HS-27A (cell line): Measurements from ENCODE around the gene TAX1BP3.
A peak's percentile ranks its signal among the peaks of the same experiment; 100 is the strongest.

Experiments used
- DNase-seq: peaks from one replicate; pipeline ENCODE4 v3.0.0-alpha.2; 2012; ENCODE audit warnings: low read depth, missing footprints

The TAX1BP3 gene

DNA sequence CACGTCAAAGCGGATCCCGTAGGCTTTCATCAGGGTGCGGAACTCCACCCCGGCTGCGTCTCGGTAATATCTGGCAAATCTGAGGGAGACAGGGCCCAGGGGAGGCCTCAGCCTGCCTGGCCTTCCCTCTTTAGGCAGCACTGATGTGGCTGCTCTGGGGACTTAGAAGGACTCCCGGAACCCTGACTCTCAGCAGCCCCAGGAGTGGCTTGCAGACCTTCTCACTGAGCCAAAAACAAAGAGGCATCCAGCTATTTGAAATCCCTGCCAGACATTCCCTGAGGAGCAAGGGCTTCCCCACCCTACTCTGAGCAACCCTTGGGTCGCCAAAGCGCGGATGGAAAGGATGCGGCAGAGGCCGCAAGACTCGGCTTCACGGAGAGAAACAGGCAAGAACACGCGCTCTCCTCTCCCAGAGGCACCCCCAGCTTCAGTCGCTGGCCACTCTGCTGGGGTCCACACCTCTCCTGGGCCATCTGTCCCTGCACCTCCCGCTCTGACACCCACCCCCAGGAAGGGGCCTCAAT is 19.7 kb upstream of the TAX1BP3 start:
- no peak for DNase-seq

GRCh38 chr17:3685174-3685573 is 16.8 kb upstream of the TAX1BP3 start:
- no peak for DNase-seq

- DNase-seq, result no peak
Observed at GRCh38 chr17:3683054-3683511, 14.7 kb upstream of the TAX1BP3 start.

DNA sequence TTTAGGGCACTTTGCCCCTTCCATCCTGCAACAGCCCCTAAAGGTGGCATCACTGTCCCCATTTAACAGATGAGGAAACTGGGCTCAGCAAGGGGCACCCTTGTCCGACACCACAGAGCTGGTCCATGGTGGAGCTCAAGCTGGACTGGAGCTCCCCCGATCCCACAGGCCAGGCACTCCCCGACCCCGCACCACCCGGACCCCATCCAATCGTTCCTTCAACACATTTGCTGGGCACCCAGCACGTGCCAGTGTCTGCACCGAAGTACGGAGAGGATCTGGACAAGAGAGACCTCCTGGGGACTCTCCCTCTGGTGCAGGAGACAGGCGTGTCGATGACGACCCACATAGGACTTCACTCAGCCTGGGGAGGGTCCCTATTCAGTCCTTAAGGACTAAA is 13.7 kb upstream of the TAX1BP3 start:
- DNase-seq, result no peak

DNA sequence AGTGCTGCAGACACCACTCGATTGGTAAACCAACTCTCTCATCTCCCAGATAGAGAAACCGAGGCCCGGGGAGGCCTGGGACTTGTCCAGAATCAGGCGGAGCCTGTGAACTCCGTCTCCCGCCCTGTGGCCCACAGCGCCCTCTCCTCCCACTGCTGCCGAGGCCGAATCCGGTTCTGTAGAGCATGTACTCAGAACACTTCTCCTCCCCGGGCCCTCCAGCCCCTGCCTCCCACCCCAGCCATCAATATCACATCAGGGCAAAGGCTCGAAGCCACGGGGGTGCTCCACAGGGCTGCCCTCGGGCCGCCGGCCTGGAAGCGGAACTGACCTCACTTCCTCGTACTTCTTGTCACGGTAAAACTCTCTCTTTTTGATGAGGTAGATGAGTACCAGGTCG is 13.2 kb upstream of the TAX1BP3 start:
- no peak for DNase-seq

- DNase-seq, result no peak
Observed at GRCh38 chr17:3681057-3681456, 12.7 kb upstream of the TAX1BP3 start.

DNA sequence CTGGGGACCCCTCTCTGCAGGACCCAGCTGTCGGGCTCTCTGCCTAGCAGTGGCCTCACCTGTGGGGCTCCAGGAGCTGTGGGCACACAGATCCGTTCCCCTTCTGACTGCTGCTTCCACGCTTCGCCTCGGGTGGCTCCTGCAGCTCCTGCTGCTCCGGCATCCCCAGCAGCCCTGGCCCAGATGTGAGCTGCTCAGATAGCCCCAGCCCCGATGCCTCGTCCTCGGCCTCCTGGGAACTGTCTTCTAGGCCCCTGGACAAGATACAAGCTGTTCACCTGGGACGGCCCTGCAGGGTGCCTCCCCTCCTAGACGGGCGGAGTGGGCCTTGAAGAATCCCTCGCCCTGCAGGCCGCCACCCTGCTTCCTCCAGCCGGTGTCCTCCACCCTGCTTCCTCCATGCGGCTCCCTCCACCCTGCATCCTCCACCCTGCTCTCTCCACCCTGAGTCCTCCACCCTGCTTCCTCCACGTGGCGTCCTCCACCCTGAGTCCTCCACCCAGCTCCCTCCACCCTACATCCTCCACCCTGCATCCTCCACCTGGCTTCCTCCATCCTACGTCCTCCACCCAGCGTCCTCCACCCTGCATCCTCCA is 11.3 kb upstream of the TAX1BP3 start:
- no peak for DNase-seq

- no peak for DNase-seq
Observed at GRCh38 chr17:3678821-3679530, 10.6 kb upstream of the TAX1BP3 start.

DNA sequence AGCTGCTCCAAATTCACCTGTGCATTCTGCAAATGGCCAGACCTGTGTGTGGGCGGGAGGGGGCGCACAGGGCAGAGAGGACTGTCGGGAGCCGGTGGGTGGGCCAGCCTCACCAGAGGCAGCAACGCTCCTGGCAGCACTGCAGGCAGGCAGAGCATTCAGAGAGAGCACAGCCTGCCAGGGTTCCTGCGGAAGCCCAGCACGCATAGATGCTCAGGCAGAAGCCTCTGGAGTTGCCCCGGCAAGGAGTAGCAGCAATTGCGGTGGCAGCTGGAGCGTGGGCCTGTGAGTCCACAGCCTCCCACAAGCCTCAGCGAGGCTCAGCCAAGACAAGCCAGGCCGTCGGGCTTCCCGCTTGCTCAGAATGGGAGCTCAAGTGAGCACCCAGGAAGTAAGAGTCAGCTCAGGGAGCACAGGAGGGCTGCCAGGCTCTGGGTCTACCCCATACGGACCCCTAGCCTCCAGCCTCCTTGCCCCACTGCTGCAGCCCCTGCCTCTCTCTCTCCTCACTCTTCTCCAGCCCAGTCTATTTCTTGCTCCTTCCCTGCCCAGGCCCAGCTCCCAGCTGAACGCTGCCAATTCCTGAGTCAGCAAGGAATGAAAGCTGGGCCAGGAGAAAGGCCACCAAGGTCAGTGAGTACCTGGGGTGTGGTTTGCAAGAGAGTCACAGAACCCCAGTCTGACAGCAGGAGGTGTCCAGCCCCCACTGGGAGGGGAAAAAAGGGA is 9.9 kb upstream of the TAX1BP3 start:
- DNase-seq, result no peak

DNA sequence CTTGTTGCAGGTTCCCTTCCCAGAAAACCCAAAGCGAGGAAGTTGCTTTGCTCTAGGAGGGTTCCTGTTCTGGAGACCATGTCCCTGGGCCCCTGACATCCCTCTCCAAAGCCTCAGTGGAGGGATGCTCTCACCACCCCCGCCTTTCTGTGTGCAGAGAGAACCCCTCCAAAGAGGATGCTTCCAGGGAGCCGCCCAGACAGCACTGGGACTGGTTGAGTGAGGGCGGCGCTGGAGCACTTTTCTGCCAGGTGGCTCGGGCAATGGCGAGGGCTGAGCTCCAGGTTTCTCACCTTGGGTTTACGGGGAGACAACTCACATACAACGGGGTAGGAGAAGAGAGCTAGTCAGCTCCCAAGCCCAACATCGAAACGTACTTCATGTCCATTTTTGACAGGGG is 7.5 kb upstream of the TAX1BP3 start:
- no peak for DNase-seq

DNA sequence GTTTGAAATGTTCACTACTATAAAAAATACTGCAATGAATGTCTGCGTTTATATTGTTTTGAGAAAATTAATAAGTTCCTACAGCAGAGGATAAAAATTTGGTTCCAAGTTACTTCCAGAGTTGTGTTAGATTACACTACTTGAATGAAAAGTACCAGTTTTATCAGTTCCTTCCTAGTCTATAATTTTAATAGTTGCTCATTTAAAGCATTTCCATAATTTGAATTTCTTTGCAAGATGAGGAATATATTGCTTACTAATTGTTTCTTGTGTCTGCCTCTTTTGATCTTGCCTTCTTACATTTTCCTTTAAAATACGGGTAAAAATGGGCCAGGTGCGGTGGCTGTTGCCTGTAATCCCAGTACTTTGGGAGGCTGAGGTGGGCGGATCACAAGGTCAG is 4.2 kb upstream of the TAX1BP3 start:
- no peak for DNase-seq

GRCh38 chr17:3669548-3669947 is 1.2 kb upstream of the TAX1BP3 start:
- DNase-seq, result no peak

- no peak for DNase-seq
Observed at GRCh38 chr17:3669085-3669347, 638 bp upstream of the TAX1BP3 start.

DNA sequence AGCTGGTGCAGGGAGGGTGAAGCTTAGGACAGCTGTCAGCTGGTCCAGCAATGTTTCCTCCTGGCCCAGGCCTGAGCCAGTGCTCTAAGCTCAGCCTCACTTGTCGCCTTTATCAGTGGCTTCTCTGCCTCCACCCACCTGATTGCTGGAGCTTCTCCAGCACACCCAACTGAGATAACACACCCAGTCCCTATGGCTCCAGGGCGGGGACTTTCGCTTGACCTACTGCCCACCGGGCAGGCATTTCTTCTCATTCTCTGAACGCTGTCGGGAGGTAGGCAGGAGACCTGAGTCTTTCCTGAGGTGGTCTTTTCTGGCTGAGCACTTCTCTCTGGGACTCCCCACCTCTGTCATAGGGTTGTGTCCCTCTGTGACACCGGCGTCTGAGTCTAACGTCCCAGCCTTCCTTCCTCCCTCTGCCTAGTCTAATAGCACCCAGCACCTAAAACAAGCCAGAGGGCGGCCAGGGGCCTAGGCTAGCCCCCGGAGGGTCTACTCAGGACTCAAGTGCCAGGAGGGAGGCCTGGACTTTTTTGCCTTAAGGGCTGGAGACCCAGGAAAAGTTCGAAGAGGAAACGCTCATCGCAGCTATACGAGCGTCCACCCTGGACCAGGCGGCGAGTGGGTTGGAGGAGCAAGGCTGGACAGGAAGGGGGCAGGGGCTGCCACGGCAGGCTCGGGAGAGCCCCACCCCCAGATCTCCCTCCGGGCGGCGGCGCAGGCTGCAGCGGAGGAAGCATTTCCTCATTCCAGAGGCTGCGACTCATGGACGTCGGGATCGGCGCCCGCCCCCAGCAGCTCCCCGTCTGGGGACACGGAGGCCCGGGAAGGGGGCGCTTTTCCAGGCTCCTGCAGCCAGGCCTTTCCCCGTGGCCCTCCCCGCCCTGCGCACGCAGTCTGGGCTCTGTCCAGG is 756 bp downstream of the TAX1BP3 start:
- DNase-seq, result peak; percentile 57

DNA sequence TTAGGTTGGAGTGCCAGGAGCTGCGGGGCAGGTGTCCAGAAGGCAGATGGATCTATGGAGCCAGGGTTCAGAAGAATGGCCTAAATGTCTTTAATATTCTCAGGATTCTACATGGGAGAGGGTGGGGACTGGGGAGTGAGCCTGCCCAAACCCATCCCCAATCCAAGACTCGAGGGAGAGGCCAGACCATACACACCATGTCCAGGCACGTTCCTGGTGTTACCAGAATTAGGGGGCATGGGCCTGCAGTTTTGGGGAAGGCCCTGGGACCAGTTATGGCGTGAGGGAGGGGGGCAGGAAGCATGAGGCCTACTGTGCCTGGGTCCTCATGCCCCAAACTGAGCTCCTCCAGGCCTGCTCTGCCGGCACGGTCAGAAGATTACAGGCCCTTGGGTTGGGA is 1.9 kb downstream of the TAX1BP3 start:
- DNase-seq, result no peak

GRCh38 chr17:3665834-3666233 is 2.5 kb downstream of the TAX1BP3 start:
- no peak for DNase-seq

GRCh38 chr17:3663102-3664011 is 5.0 kb downstream of the TAX1BP3 start:
- no peak for DNase-seq

GRCh38 chr17:3660311-3660891 is 8.0 kb downstream of the TAX1BP3 start:
- no peak for DNase-seq

DNA sequence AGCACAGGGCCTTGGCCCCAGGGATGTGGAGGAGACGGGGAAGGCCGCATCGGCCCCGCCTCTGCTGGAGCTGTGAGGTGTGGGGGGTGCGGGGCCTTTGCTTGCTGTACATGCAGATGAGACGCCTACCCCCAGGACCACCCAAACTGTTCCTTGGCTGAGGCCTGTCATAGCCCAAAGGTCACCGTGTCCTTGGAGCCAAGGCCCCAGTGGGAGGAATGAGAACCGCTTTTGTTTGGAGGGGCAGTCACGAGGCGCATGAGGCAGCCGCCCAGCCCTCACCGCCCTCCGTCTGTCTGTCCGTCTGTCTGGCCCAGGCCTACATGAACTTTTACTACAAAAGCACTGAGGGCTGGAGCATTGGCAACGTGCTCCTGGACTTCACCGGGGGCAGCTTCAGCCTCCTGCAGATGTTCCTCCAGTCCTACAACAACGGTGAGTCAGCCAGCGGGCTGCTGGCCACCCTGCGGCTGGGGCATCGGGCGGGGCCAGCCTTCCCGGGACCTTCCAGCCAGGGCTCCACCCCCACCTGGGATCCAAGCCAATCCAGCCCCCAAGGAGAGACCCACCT is 8.8 kb downstream of the TAX1BP3 start:
- peak; percentile 22 for DNase-seq

DNA sequence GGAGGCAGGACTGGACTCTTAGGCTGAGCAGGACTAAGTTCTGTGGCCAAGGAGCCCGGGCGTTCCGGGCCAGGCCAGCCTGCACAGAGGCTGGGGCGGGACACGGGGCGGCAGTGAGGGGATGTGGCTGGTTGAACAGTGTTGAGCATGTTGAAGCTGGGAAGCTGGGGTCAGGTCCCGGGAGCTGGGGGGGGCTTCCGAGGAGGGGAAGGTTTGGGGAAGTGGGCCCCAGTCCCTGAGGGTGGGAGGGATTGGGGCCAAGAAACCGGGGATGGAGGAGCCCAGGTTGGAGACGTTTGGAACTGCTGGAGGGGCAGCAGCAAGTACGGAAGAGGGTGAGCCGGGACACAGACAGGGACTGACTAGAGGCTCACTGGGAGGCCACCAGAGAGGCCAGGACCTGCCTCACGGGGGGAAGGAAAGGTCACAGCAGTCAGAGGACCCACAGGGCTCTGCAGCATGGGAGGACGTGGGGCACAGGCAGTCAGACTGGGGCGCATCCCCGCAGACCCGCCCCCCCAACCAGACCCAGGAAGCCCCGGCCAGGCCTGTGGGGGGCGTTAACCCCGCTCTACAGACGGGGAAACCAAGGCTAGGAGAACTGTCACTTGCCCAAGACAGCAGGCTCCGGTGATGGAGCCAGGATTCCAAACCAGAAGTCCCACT is 9.5 kb downstream of the TAX1BP3 start:
- DNase-seq, result no peak
